GM21825 (cell line): Measurements from ENCODE around the gene MAP6.

ENCODE experiments used
- ATAC-seq: cut with Tn5 transposase; IDR thresholded peaks from one replicate; pipeline ENCODE4 v1.9.1; 2021; ENCODE audit warnings: mild to moderate bottlenecking, moderate library complexity; ENCODE audit not compliant: unreplicated experiment

MAP6 gene

GRCh38 chr11:75667255-75667830 lies 1.5 kb downstream of the MAP6 start:
- no peak for ATAC-seq

GRCh38 chr11:75665990-75666389 lies 2.8 kb downstream of the MAP6 start:
- ATAC-seq = no peak

GRCh38 chr11:75665126-75665525 lies 3.7 kb downstream of the MAP6 start:
- ATAC-seq = no peak

- no peak for ATAC-seq
Observed at GRCh38 chr11:75664389-75664788, 4.4 kb downstream of the MAP6 start.

- ATAC-seq = no peak
Observed at GRCh38 chr11:75663808-75664207, 5.0 kb downstream of the MAP6 start.

- ATAC-seq = no peak
Observed at GRCh38 chr11:75659836-75660235, 9.0 kb downstream of the MAP6 start.

GRCh38 chr11:75656044-75656727 lies 12.7 kb downstream of the MAP6 start:
- ATAC-seq = no peak

- no peak for ATAC-seq
Observed at GRCh38 chr11:75655605-75656004, 13.2 kb downstream of the MAP6 start.

- ATAC-seq = no peak
Observed at GRCh38 chr11:75654314-75654713, 14.5 kb downstream of the MAP6 start.

GRCh38 chr11:75653532-75653931 lies 15.3 kb downstream of the MAP6 start:
- no peak for ATAC-seq

- ATAC-seq = no peak
Observed at GRCh38 chr11:75652936-75653335, 15.9 kb downstream of the MAP6 start.

- ATAC-seq = no peak
Observed at GRCh38 chr11:75651218-75651617, 17.6 kb downstream of the MAP6 start.

GRCh38 chr11:75650167-75650723 lies 18.6 kb downstream of the MAP6 start:
- no peak for ATAC-seq

GRCh38 chr11:75644946-75645345 lies 23.9 kb downstream of the MAP6 start:
- no peak for ATAC-seq

- no peak for ATAC-seq
Observed at GRCh38 chr11:75644370-75644769, 24.5 kb downstream of the MAP6 start.

GRCh38 chr11:75642402-75643113 lies 26.3 kb downstream of the MAP6 start:
- ATAC-seq = no peak

GRCh38 chr11:75639762-75640181 lies 29.1 kb downstream of the MAP6 start:
- no peak for ATAC-seq

GRCh38 chr11:75637998-75638397 lies 30.8 kb downstream of the MAP6 start:
- ATAC-seq = no peak

GRCh38 chr11:75635066-75635862 lies 33.6 kb downstream of the MAP6 start:
- no peak for ATAC-seq

GRCh38 chr11:75633409-75634066 lies 35.3 kb downstream of the MAP6 start:
- ATAC-seq = no peak

- no peak for ATAC-seq
Observed at GRCh38 chr11:75632962-75633361, 35.9 kb downstream of the MAP6 start.
